BE2C (cell line): ENCODE data around the gene VPS26C.
"Not testable (repeated sequence)": the region's sequence is repeated elsewhere in the genome, so short reads cannot be mapped to it uniquely, and the experiment has no call there.

Experiments
- DNase-seq: peaks from one replicate; pipeline ENCODE4 v3.0.0-alpha.2; 2020
- H3K27me3 ChIP-seq: fragments of 250-450 bp; sonication (Bioruptor Pico); 2 replicates; pipeline ENCODE4 v1.5.1; 2020; ENCODE audit warnings: mild to moderate bottlenecking
- H3K36me3 ChIP-seq: fragments of 250-450 bp; sonication (Bioruptor Pico); 2 replicates; pipeline ENCODE4 v1.5.1; 2020; ENCODE audit warnings: mild to moderate bottlenecking
- H3K4me1 ChIP-seq: fragments of 250-450 bp; sonication (Bioruptor Pico); 2 replicates; pipeline ENCODE4 v1.5.1; 2020
- H3K4me3 ChIP-seq: 2 replicates; pipeline ENCODE4 v1.5.1; 2011; ENCODE audit warnings: low read depth, low read length
- H3K9me3 ChIP-seq: fragments of 250-450 bp; sonication (Bioruptor Pico); 2 replicates; pipeline ENCODE4 v1.5.1; 2020
- CTCF ChIP-seq: IDR thresholded peaks from 2 replicates; pipeline ENCODE4 v1.5.1; 2012; ENCODE audit warnings: mild to moderate bottlenecking, low read depth, low read length

Gene VPS26C

DNA sequence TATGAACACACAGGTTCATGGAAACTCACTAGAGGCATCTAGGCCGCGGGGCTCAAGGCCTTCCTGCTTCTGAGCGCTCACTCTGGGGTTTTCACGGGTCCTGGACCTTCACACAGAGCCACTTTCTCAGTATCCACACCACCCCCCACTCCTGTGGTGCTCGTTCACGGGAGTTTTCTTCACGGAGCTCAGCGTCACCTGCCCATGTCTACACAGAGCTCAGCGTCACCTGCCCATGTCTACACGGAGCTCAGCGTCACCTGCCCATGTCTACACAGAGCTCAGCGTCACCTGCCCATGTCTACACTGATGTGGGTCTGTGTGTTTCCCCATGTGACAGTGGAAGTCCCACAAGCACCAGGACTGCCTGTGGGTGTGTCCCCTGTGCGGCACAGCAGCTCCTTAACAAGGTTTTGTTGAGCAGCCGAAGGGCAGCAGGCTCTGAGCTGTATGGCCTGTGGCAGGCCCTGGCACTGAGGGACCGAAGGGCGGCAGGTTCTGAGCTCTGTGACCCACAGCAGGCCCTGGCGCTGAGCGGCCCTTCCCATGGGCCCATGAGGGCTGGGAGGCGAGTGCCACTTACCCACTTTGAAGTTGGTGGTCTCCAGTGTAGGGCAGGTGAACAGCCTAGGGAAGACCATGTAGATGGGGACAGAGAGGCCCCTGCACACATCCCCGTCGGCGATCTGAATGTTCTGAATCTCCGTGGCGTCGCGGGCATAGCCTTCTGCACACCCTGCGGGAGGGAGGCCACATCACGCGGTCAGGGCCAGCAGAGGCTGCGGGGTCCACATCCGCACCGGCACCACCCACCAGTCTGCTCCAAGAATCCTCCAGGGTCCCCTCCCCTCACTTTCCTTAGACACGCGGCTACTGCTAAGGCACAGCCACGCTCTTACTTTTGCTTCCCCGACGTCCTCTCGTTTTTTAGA lies 39.8 kb downstream of the VPS26C start:
- Histone ChIP-seq H3K4me1 (no peaks in the 10 kb centered on the region), H3K4me3 (no peak overlapping the region), H3K27me3 (no peaks in the 10 kb centered on the region), H3K36me3 (peaks cover 67% of the 10 kb centered on the region), H3K9me3 (no peaks in the 10 kb centered on the region)
- TF ChIP-seq CTCF: no peak
- no peak for DNase-seq

DNA sequence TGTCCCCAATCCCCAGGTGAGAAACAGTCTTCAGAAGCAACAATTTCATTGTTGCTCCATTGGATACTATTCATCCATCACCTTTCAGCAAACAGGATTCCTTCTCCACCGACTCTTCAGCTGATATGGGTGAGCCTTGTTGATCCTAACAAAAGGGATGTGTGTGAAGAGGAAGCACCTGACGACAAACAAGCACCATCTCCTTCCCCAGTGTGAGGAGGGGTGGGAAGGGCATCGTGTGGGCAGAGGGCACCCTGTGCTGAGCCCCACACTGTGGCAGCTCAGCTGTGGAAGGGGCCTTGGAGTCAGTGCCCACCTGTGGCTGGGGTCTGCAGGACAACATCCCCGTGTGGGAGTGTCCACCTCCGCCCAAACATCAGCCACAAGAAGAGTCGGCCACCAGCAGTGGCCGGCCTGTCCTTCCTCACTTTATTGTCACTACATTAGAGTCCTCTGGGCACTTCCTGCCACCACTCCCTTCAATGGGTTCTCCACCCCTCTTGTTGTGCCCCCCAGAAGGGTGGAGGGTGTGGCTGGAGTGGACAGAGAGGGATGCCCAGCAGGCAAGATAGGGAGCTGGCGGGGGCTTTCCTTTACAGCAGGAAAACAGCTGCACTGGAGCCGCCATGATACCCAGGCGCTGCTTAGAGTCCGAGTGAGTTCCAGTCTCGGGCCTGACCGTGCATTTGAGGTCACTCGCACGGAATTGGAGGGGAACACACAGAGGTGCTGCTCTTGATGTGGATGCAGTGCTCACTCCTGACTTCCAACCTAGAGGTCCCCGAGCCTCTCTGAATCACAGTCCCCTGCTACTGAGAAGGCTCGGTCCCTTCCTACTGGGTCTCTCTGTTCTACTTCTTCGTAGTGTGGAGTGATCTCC lies 40.9 kb downstream of the VPS26C start:
- TF ChIP-seq CTCF: no peak
- Histone ChIP-seq H3K9me3 (no peaks in the 10 kb centered on the region), H3K27me3 (no peaks in the 10 kb centered on the region), H3K36me3 (peaks cover 57% of the 10 kb centered on the region), H3K4me3 (no peak overlapping the region), H3K4me1 (no peaks in the 10 kb centered on the region)
- DNase-seq: no peak

GRCh38 chr21:37224861-37225839 lies 42.0 kb downstream of the VPS26C start:
- H3K9me3 ChIP-seq: no peaks in the 10 kb centered on the region
- H3K4me1 ChIP-seq: no peaks in the 10 kb centered on the region
- H3K4me3 ChIP-seq: no peak overlapping the region
- DNase-seq: no peak
- peaks cover 55% of the 10 kb centered on the region for H3K36me3 ChIP-seq
- H3K27me3 ChIP-seq: no peaks in the 10 kb centered on the region
- TF ChIP-seq CTCF: no peak

- Histone ChIP-seq H3K9me3 (no peaks in the 10 kb centered on the region; the same call in 1 of the 2 replicates), H3K27me3 (no peaks in the 10 kb centered on the region), H3K4me1 (no peaks in the 10 kb centered on the region), H3K36me3 (peaks cover 44% of the 10 kb centered on the region), H3K4me3 (no peak overlapping the region)
- DNase-seq: no peak
- TF ChIP-seq CTCF: no peak
Measured at GRCh38 chr21:37223804-37224345, 43.3 kb downstream of the VPS26C start.

GRCh38 chr21:37222248-37222647 lies 44.9 kb downstream of the VPS26C start:
- not testable (repeated sequence) for DNase-seq, H3K4me3 ChIP-seq, H3K4me1 ChIP-seq, H3K27me3 ChIP-seq, H3K9me3 ChIP-seq
- H3K36me3 ChIP-seq: peaks cover 31% of the 10 kb centered on the region
